C4-2B (cell line): ENCODE results near the gene PARL.

ENCODE experiments used
- ZFX ChIP-seq: fragments of 450-650 bp; IDR thresholded peaks from 2 replicates; pipeline ENCODE4 v1.6.1; 2017
- TF ChIP-seq, protein P1 (sequence below): fragments of 450-650 bp; conservative IDR thresholded peaks from 2 replicates; pipeline ENCODE4 v1.5.1; 2017; ENCODE audit warnings: mild to moderate bottlenecking

DNA sequence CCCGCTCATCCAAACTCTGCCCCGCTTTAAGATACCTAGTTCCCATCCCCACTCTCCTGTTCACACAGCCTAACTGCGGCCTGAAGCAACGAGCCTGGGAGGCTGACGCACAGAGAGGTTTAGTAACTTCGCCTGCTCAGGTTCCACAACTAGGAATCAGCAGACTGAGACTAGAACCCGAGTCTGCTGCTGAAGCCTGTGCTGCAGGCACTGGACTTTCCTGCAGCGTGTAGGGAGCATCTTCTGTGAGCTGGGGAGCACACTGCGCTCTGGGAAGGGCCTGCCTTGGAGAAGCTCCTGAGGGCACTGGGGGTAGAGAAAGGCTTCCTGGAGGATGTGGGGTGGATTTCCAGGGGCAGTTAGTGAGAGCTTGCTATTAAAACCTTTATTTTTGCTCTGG is 54.5 kb downstream of the PARL start:
- TF ChIP-seq, protein P1, sequence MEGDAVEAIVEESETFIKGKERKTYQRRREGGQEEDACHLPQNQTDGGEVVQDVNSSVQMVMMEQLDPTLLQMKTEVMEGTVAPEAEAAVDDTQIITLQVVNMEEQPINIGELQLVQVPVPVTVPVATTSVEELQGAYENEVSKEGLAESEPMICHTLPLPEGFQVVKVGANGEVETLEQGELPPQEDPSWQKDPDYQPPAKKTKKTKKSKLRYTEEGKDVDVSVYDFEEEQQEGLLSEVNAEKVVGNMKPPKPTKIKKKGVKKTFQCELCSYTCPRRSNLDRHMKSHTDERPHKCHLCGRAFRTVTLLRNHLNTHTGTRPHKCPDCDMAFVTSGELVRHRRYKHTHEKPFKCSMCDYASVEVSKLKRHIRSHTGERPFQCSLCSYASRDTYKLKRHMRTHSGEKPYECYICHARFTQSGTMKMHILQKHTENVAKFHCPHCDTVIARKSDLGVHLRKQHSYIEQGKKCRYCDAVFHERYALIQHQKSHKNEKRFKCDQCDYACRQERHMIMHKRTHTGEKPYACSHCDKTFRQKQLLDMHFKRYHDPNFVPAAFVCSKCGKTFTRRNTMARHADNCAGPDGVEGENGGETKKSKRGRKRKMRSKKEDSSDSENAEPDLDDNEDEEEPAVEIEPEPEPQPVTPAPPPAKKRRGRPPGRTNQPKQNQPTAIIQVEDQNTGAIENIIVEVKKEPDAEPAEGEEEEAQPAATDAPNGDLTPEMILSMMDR, result no peak
- no peak for TF ChIP-seq ZFX
